Gastrocnemius medialis (tissue), 4 donors: Measurements from ENCODE around the gene HIVEP3.

Source experiments
- CTCF ChIP-seq, 5 experiments: fragments of 450-650 bp in 3 of 5; fragments of 200-600 bp in 2 of 5; sonication (generic) in 2 of 5; IDR thresholded peaks in 4 of 5; conservative IDR thresholded peaks in 1 of 5; 1 replicate in 4 of 5; 2 replicates in 1 of 5; pipeline ENCODE4 v1.5.1; 2016 to 2019; ENCODE audit warnings: antibody characterized with exemption in 5 of 5, mild to moderate bottlenecking in 3 of 5, moderate library complexity in 3 of 5
- POLR2A ChIP-seq, 2 donors: fragments of 450-650 bp; IDR thresholded peaks; one replicate each; pipeline ENCODE4 v1.6.1; 2017; ENCODE audit warnings: antibody characterized with exemption in 2 of 2, mild to moderate bottlenecking in 2 of 2, moderate library complexity in 2 of 2

GRCh38 chr1:41560496-41560895 lies 358.2 kb downstream of the HIVEP3 start:
- TF ChIP-seq CTCF (IDR thresholded peaks at IDR 0.05 in 4 of 5, conservative IDR thresholded peaks at IDR 0.05 in 1 of 5) (no peak), POLR2A (IDR thresholded peaks at IDR 0.05) (no peak)
